ENCODE measurements around the gene USP26. TPM values are rescaled to one million over a fixed set of nuclear protein-coding genes. Genes with fewer than 3 reads are reported as not detected.
"Not testable (repeated sequence)": the region's sequence is repeated elsewhere in the genome, so short reads cannot be mapped to it uniquely, and the experiment has no call there.

The USP26 gene
- total and polyA plus RNA-seq, 2 donors (not counting 1 experiment from before 2014, with no cell fraction given), result not detected

DNA sequence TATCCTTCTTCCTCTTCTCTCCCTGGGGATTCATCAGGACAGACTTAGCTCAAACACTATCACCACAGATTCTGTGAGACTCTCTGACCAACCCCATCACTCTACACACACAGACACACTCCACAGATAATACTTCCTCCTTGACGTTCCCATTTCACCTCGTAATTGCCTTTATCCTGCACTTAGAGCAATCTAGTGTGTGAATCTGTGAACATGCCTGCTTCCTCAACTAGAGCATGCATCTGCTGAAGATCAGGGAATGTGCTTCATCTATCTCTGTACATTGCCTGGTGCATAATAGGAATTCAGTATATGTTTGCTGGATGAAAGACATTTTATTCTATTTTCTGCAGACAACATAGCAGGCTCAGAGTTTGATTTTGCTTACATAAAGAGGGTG, 113.4 kb downstream of the USP26 start:
- Histone ChIP-seq H3K9ac (ENCODE audit: insufficient read depth, low read length) (no peak overlapping the region), H3K36me3 (ENCODE audit: control insufficient read depth, insufficient read depth, low read length) (no peaks in the 10 kb centered on the region), H2AFZ (ENCODE audit: low read length) (no peak overlapping the region), H3K27me3 (ENCODE audit: control insufficient read depth, insufficient read depth, low read length) (no peaks in the 10 kb centered on the region), H3K4me2 (ENCODE audit: extremely low read depth, insufficient read depth, low read length) (no peak overlapping the region), H3K4me1 (ENCODE audit: control insufficient read depth, extremely low read depth, insufficient read depth, low read length) (no peaks in the 10 kb centered on the region), H4K20me1 (ENCODE audit: control insufficient read depth, extremely low read depth, insufficient read depth, low read length) (no peaks in the 10 kb centered on the region), H3K4me3 (replicated peaks in 1 of 4; ENCODE audit: control extremely low read depth in 1 of 4, insufficient read depth in 1 of 4, low read depth in 3 of 4, low read length in 4 of 4) (no peak overlapping the region), H3K9me3 (ENCODE audit: control insufficient read depth, insufficient read depth, low read depth, low read length) (no peaks in the 10 kb centered on the region), H3K27ac (ENCODE audit: insufficient read depth, low read length) (no peak overlapping the region), H3K79me2 (ENCODE audit: control insufficient read depth, insufficient read depth, low read length) (no peaks in the 10 kb centered on the region)
- DNase-seq (ENCODE audit: low read depth in 2 of 2), result no peak
- no peak for TF ChIP-seq EZH2 (IDR thresholded peaks at IDR 0.05; ENCODE audit: low read length, missing control alignments)
- TF ChIP-seq, protein P1, sequence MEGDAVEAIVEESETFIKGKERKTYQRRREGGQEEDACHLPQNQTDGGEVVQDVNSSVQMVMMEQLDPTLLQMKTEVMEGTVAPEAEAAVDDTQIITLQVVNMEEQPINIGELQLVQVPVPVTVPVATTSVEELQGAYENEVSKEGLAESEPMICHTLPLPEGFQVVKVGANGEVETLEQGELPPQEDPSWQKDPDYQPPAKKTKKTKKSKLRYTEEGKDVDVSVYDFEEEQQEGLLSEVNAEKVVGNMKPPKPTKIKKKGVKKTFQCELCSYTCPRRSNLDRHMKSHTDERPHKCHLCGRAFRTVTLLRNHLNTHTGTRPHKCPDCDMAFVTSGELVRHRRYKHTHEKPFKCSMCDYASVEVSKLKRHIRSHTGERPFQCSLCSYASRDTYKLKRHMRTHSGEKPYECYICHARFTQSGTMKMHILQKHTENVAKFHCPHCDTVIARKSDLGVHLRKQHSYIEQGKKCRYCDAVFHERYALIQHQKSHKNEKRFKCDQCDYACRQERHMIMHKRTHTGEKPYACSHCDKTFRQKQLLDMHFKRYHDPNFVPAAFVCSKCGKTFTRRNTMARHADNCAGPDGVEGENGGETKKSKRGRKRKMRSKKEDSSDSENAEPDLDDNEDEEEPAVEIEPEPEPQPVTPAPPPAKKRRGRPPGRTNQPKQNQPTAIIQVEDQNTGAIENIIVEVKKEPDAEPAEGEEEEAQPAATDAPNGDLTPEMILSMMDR (conservative IDR thresholded peaks at IDR 0.05 in 1 of 2, IDR thresholded peaks at IDR 0.05 in 1 of 2; ENCODE audit: low read depth in 1 of 2, low read length in 2 of 2), result no peak

DNA sequence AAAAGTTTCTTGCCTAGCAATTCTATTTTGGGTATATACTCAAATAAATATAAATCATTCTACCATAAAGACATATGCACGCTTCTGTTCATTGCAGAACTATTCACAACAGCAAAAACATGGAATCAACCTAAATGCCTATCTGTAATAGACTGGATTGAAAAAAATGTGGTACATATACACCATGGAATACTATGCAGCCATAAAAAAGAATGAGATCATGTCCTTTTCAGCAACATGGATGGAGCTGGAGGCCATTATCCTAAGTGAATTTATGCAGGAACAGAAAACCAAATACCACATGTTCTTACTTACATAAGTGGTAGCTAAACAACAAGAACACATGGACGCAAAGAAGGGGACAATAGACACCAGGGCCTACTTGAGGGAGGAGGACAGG, 116.9 kb downstream of the USP26 start:
- H4K20me1 ChIP-seq (ENCODE audit: control insufficient read depth, extremely low read depth, insufficient read depth, low read length); H3K27me3 ChIP-seq (ENCODE audit: control insufficient read depth, insufficient read depth, low read length); H3K36me3 ChIP-seq (ENCODE audit: control insufficient read depth, insufficient read depth, low read length); H3K4me2 ChIP-seq (ENCODE audit: extremely low read depth, insufficient read depth, low read length); H3K4me3 ChIP-seq (replicated peaks in 1 of 4; ENCODE audit: control extremely low read depth in 1 of 4, insufficient read depth in 1 of 4, low read depth in 3 of 4, low read length in 4 of 4); H3K79me2 ChIP-seq (ENCODE audit: control insufficient read depth, insufficient read depth, low read length); H3K9me3 ChIP-seq (ENCODE audit: control insufficient read depth, insufficient read depth, low read depth, low read length); H2AFZ ChIP-seq (ENCODE audit: low read length); H3K4me1 ChIP-seq (ENCODE audit: control insufficient read depth, extremely low read depth, insufficient read depth, low read length); H3K9ac ChIP-seq (ENCODE audit: insufficient read depth, low read length); H3K27ac ChIP-seq (ENCODE audit: insufficient read depth, low read length); DNase-seq (ENCODE audit: low read depth in 2 of 2): not testable (repeated sequence)

Other genes starting within 250 kb of the USP26 start
- gene HS6ST2, start 138.5 kb downstream of the USP26 start, total RNA-seq, result 0.17 and 0.26 TPM in 2 replicates
- 0.01 and 0.02 TPM in 2 replicates for gene HS6ST2, start 138.5 kb downstream of the USP26 start, polyA plus RNA-seq
- not detected in 2 replicates for gene TFDP3, start 121.2 kb upstream of the USP26 start, total RNA-seq
- not detected in 2 replicates for gene TFDP3, start 121.2 kb upstream of the USP26 start, polyA plus RNA-seq